HG03558 (cell line): Measurements from ENCODE around the gene GFPT2.

ENCODE experiments used
- ATAC-seq: cut with Tn5 transposase; IDR thresholded peaks from one replicate; pipeline ENCODE4 v1.9.1; 2021; ENCODE audit warnings: moderate number of reproducible peaks; ENCODE audit not compliant: unreplicated experiment; ENCODE audit errors: extremely low read depth

GFPT2 gene

DNA sequence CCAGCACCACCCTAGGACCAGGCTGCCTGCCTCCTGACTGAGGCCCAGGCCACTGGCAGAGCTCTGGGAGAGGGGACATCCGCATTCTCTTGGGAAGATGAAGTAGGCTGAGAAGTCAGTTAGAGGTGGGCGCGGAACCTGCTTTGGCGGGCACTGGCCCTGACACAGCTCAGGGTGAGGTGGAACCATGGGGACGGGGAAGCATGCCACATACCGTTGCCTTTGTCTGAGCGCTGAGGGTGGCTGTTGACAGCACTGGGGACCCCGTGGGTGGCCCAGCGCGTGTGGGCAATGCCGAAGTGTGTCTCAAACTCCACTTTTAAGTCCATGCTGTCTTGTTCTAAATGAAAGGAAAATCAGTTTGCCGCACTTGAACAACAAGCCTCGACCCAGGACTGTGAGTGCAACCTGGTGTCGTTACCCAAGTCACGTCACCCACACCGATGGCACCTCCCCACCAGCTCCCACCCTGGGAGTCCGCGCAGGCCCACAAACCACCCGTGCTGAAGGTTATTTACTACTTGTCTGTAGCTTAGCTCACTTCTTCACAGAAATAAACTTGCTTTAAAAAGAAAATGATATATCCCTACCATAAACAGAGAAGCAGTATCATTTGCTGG, 17.4 kb downstream of the GFPT2 start:
- no peak for ATAC-seq

DNA sequence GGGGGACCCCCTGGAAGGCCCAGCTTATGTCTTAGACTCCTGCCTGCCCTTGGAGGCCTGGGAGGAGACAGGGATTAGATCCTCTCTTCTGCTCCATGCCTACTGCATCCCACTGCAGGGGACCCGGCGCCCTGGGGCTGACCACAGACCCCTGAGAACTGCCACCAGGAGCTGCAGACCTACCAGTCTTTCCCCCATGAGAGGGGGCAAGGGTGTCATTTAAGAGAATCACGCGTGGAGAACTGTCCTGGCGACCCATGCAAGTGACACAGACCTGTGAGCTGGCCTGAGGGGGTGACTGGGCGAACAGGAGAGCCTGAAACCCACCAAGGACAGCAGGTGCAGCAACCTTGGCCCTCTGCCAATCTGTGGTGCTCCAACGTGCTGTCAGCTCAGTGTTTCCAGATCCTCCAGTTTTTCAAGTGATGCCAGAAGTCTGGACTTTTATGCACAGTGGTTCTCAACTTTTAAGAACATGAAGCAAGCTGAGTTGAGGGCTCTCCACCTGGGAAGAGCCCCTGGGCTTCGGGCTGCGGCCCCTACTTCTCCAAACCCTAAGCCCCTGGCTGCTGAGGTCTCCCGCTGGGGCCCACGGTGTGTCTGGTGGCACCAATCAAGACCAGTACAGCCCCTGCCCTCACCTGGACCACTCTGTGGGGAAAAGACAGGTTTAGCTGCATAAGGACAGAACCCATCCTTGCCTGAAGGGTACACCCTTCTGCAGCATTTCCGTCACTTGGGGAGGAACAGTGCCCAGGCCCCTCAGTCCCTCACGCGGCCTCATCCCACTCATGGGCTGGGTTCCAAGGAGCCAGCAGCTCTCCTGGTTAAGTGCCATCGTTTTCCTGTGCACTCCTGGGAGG, 18.2 kb downstream of the GFPT2 start:
- no peak for ATAC-seq

DNA sequence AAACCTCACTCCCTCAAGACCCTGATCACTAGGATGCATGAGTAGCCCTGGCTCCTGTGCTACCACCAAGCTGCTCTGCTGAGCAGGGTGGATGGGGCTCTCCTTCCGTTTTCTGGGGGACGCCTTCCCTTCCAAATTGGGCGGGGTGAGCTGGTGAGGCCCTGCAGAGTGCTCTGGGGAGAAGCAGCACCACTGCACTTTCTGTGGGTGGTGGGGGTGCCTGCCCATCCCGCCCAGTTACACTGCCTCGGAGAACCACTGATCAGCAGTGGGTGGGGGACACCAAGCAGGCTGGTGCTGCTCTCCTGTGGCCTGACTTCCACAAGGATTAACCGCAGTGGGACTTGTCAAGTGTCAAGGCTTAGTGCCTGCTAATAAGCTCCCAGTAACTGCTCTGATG, 19.0 kb downstream of the GFPT2 start:
- no peak for ATAC-seq

DNA sequence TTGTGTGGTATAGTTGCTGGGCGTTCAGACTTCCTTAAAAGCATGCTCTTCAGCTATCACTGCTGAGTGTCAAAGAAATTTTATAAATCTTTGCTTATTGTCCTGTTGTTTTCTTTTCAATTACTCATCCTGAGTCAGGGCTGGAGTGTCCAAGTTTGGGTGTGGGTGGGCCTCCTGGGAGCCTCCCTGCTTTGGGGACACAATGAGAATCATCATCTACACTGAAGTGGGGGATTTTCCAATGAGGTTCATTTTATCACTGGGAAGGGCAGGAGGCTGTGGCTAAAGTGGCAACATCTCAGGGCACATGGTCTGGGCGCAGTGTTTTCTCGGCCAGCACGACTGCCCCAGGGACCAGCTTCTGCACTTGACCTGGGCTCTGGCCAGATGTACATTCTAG, 19.5 kb downstream of the GFPT2 start:
- ATAC-seq, result no peak

DNA sequence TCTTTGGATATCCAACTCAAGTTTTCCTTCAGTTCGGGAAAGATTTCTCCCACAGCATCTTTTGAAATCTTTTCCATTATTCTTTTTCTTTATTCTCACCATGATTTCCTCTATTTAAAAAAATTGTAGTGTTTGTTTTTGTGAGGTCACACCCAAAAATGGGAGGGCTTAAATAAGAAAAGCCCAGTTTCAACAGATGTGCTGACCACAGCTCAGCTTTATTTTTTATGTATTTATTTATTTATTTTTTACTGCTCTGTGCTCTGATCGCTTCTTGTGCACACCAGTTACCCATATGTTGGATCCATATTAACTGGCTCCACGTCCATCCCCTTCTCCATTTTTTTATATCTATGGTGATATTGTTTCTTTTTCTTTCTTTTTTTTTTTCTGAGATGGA, 20.3 kb downstream of the GFPT2 start:
- no peak for ATAC-seq

DNA sequence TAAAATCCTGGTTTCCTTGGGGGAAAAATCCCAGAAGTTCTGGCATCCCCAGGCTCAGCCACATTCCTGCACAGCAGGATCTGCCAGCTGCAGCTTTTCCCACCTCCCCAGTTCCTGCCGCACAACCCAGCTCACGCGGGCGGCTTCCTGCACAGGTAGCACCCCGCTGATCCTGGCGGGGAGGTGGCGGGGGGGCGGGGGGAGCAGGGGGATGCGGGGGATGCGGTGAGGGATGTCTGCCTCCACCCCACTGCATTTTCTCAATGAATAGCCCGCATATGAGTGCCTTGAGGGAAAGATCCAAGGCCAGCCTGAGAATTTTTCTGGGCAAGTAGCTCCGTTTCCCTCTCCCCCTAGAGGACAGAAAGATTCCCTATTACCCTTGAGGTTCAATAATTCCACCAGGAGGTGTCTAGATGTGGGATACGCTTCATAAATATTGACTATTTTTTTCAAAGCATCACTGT, 21.1 kb downstream of the GFPT2 start:
- no peak for ATAC-seq

DNA sequence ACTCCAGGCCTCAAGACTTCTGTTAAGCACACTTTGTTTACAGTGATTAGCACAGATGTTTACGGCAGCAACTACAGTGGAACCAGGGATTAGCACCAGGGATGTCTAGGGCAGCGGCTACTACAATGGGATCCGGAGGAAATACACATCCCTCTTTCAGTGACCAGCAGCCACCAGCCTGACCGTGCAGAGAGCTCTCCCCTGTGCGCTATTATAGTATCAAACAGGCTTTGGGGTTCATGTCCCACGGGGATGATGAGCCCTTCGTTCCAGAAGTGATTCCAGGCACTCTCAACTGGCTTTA, 21.5 kb downstream of the GFPT2 start:
- no peak for ATAC-seq

DNA sequence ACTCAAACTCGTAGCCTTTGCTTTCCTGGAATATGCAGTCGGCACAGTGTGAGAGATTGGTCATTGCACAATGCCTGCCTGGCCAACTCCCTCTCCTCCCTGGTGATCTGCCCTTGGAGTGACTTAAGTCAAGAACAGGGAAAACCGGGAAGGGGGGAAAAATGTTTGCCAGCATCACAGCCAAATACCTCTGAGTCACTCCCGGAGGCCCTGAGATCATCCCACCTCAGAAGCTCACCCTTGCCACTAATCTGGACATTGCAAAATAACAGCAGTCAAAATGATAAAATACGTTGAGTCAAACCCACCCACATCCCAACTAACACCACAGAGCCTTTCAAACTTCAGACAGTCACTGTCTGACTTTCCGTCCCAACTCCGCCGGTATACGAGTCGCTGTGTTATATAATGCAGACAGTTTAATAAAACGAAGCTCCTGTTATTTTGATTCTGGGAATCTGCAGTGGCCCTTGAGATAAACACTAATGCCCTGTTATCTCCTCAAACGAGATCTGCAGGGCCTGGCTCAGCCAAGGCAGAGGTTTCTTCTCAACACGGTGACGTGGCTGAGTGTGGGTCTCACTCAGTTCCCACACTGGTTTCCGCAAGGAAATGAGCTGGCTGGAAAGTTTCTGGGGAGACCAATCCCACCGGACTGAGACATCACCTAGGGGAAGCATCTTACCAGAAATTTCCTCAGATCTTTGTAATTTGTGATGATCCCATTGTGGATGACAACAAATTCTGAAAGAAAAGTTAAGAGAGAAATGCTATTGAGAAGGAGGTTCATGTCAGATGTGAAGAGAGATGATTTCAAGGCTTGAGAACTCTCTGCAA, 22.1 kb downstream of the GFPT2 start:
- ATAC-seq, result no peak

DNA sequence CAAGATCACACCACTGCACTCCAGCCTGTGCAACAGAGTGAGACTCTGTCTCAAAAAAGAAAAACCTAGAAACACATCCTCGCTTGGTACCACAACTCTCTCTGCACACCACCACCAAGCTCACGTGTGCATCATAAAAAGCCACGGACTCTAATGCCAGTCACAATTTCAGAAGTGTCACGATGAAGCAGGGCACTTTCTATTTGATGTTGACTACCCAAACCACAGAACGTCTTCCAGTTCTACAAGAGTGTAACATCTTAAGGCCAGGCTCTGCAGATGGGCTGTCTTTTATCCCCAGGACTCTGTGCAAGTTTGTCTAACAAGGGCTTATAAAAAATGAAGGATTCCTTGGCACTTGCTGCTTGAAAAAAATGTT, 22.9 kb downstream of the GFPT2 start:
- ATAC-seq, result no peak

DNA sequence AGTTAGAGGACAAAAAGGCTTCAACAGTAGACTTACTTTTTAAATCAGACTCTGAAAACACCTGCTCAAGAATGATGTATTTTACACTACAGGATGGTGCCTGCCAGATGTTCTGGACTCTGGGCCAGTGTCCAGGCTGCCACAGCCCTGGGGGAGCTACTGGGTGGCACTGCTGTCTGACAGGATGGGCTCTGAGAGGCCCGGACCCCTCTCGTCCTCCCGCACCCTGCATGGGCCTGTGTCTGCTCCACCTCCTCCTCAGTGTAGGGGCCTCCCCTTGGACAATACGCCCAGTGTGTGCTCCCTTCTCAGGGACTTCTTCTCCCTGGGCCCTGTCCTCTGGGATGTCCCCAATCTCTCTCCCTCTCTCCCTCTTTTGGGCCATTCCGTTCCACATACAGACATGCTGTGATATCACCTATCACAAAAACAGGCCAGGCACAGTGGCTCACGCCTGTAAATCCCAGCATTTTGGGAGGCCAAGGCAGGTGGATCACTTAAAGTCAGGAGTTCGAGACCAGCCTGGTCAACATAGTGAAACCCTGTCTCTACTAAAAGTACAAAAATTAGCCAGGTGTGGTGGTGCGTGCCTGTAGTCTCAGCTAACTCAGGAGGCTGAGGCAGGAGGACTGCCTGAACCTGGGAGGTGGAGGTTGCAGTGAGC, 23.4 kb downstream of the GFPT2 start:
- ATAC-seq, result no peak

DNA sequence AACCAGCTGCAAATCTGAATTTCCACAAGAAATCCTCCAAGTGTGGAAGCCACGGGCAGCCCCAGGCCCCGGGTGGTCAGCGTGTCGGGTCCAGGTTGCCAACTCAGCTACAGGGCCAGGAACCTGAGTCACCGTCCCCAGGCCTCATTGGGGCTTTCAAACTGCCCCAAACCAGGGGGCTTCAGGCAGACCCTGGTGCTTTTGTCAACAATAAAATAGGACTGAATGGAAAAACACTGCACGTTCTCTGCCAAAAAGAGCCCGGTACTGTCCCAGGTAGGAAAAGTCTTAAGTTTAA, 24.0 kb downstream of the GFPT2 start:
- no peak for ATAC-seq

DNA sequence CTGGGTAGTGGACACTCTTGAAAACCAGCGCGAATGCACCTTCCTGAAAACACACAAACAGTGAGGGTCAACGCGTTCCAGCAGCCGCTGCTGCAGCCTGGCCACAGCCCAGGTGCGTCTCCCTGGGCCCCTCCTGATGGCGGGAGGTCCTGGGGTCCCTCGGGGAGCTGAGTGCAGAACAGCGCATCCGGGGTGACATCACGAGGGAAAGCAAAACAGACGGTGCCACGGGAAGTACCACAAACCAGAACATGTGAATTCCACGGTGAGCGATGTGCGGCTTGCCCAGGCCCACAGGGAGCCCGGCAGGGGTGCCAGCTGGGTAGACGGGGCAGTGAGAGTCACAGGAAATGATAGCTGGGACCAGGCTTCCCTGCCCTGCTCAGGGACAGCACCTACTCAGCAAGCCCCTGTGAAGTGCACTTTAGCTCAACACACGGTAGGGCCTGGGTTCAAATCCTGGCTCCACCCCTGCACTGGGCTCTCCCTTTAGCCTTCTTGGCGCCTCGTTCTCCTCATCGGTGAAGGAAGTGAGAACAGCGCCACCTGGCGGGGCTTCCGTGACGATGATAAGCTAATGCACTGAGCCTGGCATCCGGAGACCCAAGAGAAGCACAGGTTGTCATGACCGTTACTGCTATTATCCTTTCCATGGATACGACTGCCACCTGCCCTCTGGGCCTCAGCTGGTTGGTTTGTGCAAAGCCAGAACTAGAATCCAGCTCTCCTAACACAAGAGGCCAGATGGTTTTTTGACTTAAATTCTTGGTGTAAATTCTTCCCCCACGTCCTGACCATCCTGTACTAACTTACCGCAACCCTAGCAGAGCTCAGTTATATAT, 24.6 kb downstream of the GFPT2 start:
- no peak for ATAC-seq

DNA sequence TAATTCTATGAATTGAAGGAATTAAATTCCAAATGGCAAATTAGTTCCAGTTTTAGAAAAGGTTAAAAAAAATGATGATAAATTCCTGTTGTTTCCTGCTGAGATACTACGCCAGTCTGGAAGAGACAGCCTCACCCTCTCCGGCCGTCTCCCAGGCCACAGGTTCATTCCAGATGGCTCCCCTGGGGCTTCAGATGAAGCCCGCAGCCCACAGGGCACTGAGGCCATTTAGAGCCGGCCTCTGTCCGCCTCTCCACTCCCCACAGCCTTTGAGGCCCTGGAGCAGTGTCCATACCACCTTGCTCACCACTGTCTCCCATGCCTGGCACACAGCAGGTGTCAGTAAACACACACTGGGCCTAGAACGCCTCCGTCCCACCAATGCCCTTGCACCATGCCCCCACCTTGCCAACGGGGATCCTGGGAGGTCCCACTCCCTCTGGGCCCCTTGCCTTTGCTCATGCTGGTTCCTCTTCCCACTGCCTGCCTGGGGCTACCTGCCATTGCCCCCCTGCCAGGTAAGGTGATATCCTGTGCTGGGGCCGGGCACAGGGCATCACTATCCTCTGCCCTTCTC, 26.1 kb downstream of the GFPT2 start:
- no peak for ATAC-seq

DNA sequence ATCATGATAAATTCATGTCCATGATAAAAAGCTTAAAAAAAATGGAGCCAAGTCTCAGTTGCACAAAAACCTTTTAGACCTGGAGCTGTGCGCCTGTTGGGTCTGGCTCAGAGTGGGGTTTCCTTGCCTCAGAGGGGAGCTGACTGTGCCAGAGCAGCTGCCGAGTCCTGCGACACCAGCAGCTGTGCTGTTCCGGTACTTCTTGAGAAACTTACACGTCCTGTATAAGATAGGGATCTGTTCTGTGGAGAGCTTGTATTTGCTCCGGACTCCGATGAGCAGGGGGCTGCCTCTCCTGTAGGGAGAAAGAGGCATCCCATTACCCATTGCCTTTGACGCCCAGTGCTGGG, 28.6 kb downstream of the GFPT2 start:
- no peak for ATAC-seq

DNA sequence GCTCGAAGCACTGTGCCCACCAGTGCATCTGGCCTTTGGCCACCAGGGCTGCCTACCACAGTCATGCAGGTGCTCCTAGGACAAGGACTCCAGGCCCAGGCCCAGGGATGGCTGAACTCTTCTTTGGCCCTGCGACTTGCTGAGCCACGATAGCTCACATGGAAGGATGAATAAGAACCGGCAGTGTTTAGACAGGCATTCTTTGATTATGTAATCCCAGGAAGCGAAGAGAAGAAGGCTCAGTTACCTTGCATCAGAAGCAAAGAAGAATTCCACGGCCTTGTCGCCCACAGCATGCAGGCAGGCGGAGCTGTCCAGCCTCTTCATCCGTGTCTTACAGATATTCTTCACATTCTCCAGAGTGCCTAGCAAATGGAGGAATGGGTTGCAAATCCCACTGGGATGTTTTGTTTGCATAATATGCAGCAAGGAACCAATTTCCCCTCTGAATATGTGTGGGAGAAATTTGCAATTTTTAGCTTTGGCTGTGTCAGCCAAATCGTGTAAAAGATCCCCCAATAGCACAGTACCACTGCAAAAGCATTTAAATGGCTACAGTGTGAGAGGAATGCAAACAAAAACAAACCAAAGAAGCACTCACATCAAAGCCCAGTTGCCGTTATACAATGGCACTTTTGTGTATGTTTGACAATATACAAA, 29.1 kb downstream of the GFPT2 start:
- ATAC-seq, result no peak

DNA sequence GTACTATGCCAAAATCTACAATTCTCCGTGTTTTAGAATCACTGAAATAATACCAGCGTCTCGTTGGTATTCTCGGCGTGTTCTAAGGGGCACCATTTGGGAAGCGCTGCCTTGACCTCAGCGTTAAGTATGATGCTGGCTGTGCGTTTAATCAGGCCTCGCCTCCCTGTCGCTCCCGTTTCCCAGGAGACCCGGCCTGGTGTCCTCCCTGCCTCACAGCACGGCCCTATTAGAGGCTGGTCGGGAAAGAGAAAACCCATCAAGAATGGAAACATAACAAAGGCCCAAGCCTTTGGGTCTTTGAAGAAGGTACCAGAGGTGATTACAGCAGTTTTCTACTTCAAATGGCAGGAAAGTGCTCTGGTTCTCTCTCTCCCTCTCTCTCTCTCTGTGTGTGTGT, 30.0 kb downstream of the GFPT2 start:
- ATAC-seq, result no peak

DNA sequence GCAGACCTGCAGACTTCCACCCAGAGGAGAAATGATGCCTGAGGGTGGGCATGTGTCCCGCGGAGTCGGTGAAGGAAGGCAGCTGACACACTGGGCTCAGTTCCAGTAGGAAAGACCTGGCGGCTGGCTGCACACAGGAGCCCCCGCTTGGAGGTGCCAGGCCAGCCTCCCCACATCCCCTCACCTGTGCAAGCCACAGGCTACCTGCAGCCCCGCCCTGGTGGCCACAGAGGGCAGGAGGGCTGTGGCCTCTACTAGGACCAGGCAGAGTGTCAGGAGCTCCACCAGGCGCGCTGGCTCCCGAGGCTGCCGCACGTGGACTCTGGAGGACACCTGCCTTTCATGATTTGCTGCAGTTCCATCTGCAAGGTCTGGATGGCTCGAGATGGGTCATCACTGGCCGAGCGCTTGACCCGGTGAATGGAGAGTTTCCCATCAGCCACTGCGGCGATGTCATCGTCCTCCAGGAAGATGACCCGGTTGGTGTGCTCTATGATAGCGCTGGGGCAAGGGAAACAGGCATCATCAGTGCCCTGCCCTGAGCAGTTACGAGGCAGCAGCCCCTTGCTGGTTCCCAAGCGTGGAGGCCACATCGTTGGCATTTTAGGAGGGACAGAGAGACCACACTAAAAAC, 34.6 kb downstream of the GFPT2 start:
- ATAC-seq, result no peak

DNA sequence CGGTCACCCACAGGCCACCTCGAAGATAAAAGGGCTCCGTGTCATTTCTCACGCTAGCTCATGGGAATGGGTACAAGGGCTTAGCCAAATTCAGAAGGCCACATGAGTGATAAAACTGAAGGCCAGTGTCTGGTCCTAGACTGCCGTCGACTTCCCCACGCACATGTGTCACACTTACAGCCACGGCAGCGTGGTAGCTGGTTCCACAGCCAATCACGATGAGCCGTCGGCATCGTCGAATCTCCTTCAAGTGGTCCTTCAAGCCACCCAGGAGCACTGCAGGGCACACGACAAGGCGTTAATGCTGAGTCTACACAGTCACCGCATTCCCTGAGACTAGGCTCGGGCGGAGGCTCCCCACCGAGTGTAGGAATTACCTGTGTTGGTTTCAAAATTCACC, 36.5 kb downstream of the GFPT2 start:
- no peak for ATAC-seq

DNA sequence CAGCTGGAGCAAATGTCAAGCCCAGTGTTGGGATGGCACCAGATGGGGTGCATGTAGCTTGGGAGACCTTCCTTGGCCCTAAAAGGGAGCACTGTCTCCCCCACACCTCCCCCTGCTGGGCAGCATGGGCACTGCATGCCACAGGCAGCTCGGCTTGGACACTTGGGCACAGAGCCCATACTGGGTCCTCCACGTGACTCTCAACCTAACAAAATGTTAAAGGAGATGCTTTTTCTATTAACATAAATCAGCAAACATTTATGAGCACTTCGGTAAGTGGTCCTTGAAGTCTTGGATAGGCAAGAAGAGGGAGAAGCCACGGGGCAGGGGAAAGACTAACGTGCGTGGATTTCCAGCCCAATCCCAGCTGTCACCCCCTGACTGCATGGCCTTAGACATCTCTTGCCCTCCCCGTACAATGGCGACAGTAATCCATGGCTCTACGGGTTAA, 37.3 kb downstream of the GFPT2 start:
- no peak for ATAC-seq
